GM13977 (cell line): ENCODE data around the gene MSI2.
A peak's percentile ranks its signal among the peaks of the same experiment; 100 is the strongest.

Source experiments
- DNase-seq: peaks from one replicate; pipeline ENCODE4 v3.0.0; 2012; ENCODE audit warnings: low spot score
- CTCF ChIP-seq: IDR thresholded peaks from 2 replicates; pipeline ENCODE4 v1.5.1; 2012; ENCODE audit warnings: mild to moderate bottlenecking, control low read depth; ENCODE audit not compliant: insufficient read depth; ENCODE audit errors: extremely low read depth, missing control alignments
- in situ Hi-C: fragments of 300-500 bp; cut with MboI; formaldehyde crosslinking; loops from one replicate; pipeline ENCODE4 v1.12.0; 2022; ENCODE audit warnings: low sequenced_read_pairs, low pct_unique_long_range_greater_than_20kb, mixed read lengths, inconsistent platforms; ENCODE audit not compliant: unreplicated experiment

MSI2 gene

GRCh38 chr17:57478478-57479250, 222.3 kb downstream of the MSI2 start:
- in situ Hi-C loops = no loop called here
- TF ChIP-seq CTCF = no peak
- no peak for DNase-seq

GRCh38 chr17:57480438-57481196, 224.3 kb downstream of the MSI2 start:
- in situ Hi-C loops = no loop called here
- peak; percentile 39 for DNase-seq
- TF ChIP-seq CTCF = no peak

GRCh38 chr17:57481910-57482391, 225.6 kb downstream of the MSI2 start:
- DNase-seq = no peak
- in situ Hi-C loops = no loop called here

DNA sequence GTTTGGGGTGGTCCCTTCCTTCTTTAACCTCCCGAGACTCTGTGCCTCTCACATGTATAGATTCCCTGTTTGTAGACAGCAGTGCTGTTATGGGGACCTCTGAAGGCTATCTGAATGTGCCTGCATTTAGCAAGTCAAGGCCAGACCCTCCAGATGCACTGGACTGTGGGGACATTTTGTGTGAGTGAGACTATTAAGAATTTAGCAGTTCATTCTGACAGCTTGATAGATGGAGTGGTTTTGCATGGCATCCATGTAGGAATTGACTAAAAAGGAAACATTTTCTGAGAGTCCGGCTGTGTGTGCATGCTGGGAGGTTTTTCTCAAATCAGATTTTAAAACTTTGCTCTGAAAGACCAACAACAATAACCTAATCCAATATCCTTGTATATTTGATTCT, 226.3 kb downstream of the MSI2 start:
- in situ Hi-C loops = no loop called here
- DNase-seq = no peak
- TF ChIP-seq CTCF = no peak

More at GRCh38 chr17:57481910-57482391, 225.6 kb downstream of the MSI2 start:
- TF ChIP-seq CTCF = no peak

DNA sequence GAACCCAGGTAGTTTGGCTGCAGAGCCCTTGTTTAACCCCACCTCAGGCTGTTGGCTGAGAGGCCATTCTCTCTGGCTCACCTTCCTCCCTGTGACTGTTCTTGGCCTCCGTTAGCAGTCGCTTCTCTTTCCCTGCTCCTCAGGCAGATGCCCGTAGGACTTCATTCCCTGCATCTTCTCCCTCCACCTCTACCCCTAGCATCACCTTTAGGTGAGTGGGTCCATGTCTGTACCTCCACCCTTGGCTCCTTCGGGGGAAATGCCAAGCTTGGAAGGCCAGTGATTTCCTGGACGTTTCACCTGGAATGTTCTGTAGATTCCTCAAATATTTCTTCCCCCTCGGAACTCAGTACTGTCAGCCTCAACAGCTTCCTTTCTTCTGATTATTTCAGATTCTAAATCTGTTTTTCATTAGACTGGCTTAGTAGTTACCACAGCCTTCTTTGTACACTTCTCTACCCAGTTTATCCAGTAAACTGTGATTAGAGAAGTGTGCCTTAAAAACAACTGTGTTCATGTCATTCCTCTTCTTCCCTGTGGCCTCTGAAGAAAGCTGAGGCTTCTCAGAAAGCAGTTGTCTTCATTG, 227.9 kb downstream of the MSI2 start:
- no peak for DNase-seq
- in situ Hi-C loops = no loop called here
- no peak for TF ChIP-seq CTCF

GRCh38 chr17:57484826-57485565, 228.7 kb downstream of the MSI2 start:
- in situ Hi-C loops = no loop called here
- no peak for DNase-seq
- TF ChIP-seq CTCF = no peak
